ENCODE data around the gene SSU72. TPM values are rescaled to one million over a fixed set of nuclear protein-coding genes. Genes with fewer than 3 reads are reported as not detected.
A peak's percentile ranks its signal among the peaks of the same experiment; 100 is the strongest.

SSU72 gene
- total RNA-seq, 4 donors from 2014 or later, result 129 to 161 (median 146) TPM

- Histone ChIP-seq H3K27me3 (no peaks in the 10 kb centered on the region), H3K4me3 (peak overlapping the region; percentile 43 to 81 (median 54)), H3K27ac (peak overlapping the region; percentile 37 to 91 (median 76)), H3K9me3 (no peaks in the 10 kb centered on the region), H3K4me1 (peaks cover 0 to 22% (median 9%) of the 10 kb centered on the region in 4 donors), H3K36me3 (peaks cover 0 to 64% (median 3%) of the 10 kb centered on the region in 3 donors)
- TF ChIP-seq CTCF (IDR thresholded peaks at IDR 0.05), result no peak
- TF ChIP-seq POLR2A (IDR thresholded peaks at IDR 0.05), result no peak
- no peak for TF ChIP-seq EP300 (IDR thresholded peaks at IDR 0.05)
- DNase-seq (ENCODE audit: low spot score in 2 of 2), result peak in 1 of 2 donors; percentile 34
- WGBS, 2 donors, result 8 to 15% methylated on average over 43 to 48 of the region's 66 CpGs
Measured at GRCh38 chr1:1539310-1540089, 35.2 kb downstream of the SSU72 start.

DNA sequence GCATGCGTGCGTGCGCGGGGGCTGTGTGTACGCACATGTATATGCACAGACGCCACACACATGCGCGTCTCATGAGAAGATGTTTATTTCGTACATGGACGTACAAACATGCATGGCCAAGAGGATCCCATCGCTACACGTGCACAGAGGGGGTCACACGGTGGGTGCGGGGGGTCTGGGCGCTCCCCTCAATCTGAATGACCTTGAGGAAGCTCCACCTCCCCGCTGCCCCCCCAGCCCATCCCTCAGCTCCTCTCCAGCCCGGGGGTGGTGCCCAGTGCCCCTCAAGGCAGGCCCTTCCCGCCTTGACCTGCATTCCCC lies 35.7 kb downstream of the SSU72 start:
- Histone ChIP-seq H3K4me1 (peaks cover 0 to 22% (median 9%) of the 10 kb centered on the region in 4 donors), H3K27ac (peak overlapping the region in 2 of 4 donors; percentile 76 to 91), H3K9me3 (no peaks in the 10 kb centered on the region), H3K36me3 (peaks cover 0 to 69% (median 3%) of the 10 kb centered on the region in 3 donors), H3K4me3 (peak overlapping the region in 3 of 4 donors; percentile 43 to 81 (median 52)), H3K27me3 (no peaks in the 10 kb centered on the region)
- no peak for TF ChIP-seq CTCF (IDR thresholded peaks at IDR 0.05)
- no peak for TF ChIP-seq EP300 (IDR thresholded peaks at IDR 0.05)
- no peak for TF ChIP-seq POLR2A (IDR thresholded peaks at IDR 0.05)
- no peak for DNase-seq (ENCODE audit: low spot score in 2 of 2)
- 82 to 84% methylated on average over 17 to 18 of the region's 18 CpGs for WGBS, 2 donors

- Histone ChIP-seq H3K9me3 (no peaks in the 10 kb centered on the region), H3K4me3 (no peak overlapping the region), H3K4me1 (peaks cover 0 to 22% (median 9%) of the 10 kb centered on the region in 4 donors), H3K27me3 (no peaks in the 10 kb centered on the region), H3K27ac (no peak overlapping the region), H3K36me3 (peaks cover 0 to 66% (median 3%) of the 10 kb centered on the region in 3 donors)
- TF ChIP-seq EP300 (IDR thresholded peaks at IDR 0.05) (no peak), CTCF (IDR thresholded peaks at IDR 0.05) (no peak), POLR2A (IDR thresholded peaks at IDR 0.05) (no peak)
- 90 to 91% methylated on average over 23 of the region's 23 CpGs for WGBS, 2 donors
- DNase-seq (ENCODE audit: low spot score in 2 of 2), result no peak
Measured at GRCh38 chr1:1538334-1538733, 36.3 kb downstream of the SSU72 start.

DNA sequence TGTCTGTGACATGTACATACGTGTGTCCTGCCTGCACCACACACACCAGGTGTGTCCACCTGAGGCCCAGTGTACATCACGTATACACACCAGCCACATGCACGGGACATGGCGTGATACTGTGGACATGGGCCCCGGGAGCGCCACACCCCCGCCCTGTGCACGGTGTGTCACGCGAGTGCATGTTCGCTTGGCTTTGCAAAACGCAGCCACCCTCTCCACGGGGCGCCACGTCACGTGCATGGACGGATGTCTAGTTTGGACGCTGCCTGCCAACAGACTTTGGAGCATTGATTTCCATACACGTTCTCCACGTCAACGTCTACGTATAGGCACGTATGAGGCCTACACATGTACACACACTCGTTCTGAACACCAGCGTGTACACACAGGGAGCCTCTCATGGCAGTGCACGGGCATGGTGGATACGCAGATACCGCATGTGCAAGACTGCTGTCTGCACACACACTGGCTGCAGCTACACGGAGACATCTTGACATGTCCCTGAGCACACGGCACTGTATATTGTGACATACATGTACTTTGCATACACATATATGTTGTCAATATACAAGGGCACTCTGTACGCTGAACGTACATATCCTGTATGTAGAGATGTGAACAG lies 36.9 kb downstream of the SSU72 start:
- Histone ChIP-seq H3K27me3 (no peaks in the 10 kb centered on the region), H3K36me3 (peaks cover 0 to 66% (median 3%) of the 10 kb centered on the region in 3 donors), H3K27ac (no peak overlapping the region), H3K9me3 (peaks cover 0 to 4% (median 0%) of the 10 kb centered on the region in 4 donors), H3K4me1 (peaks cover 0 to 22% (median 9%) of the 10 kb centered on the region in 4 donors), H3K4me3 (no peak overlapping the region)
- no peak for DNase-seq (ENCODE audit: low spot score in 2 of 2)
- no peak for TF ChIP-seq CTCF (IDR thresholded peaks at IDR 0.05)
- no peak for TF ChIP-seq EP300 (IDR thresholded peaks at IDR 0.05)
- TF ChIP-seq POLR2A (IDR thresholded peaks at IDR 0.05), result no peak
- WGBS, 2 donors, result 91 to 96% methylated on average over 24 to 32 of the region's 32 CpGs

Measured in tibial nerve (tissue), 4 donors.